Measurements from ENCODE around the gene CEP131. TPM values are rescaled to one million over a fixed set of nuclear protein-coding genes. Genes with fewer than 3 reads are reported as not detected.

Gene CEP131
- total RNA-seq, 1 donor from 2014 or later = 12.2 TPM

DNA sequence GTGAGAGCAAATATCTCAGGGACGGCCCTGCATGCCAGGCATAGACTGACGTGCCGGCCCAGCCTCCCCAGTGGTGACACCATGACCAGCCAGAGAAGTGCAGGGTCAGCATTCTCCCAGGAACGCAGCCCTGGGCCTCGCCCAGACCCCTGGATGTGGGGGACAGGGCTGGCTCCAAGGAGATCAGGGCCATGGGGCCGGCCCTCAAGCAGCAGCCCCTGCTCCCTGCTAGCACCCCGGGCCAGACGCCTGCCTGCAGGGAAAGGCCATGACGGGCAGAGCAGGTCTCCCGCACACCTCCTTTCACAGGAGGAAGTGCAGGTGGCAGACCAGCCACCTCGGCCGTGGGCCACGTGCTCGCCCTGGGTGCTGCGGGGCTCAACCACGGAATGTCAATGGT lies 25.9 kb upstream of the CEP131 start:
- Mint-ChIP-seq H3K4me1 (ENCODE audit: unreplicated experiment) (peaks cover 11% of the 10 kb centered on the region), H3K36me3 (ENCODE audit: unreplicated experiment) (peaks cover 10% of the 10 kb centered on the region), H3K4me3 (ENCODE audit: unreplicated experiment) (no peak overlapping the region), H3K9me3 (ENCODE audit: unreplicated experiment) (no peaks in the 10 kb centered on the region), H3K27me3 (ENCODE audit: unreplicated experiment) (no peaks in the 10 kb centered on the region), H3K27ac (ENCODE audit: unreplicated experiment) (no peak overlapping the region)
- TF ChIP-seq, protein P1, sequence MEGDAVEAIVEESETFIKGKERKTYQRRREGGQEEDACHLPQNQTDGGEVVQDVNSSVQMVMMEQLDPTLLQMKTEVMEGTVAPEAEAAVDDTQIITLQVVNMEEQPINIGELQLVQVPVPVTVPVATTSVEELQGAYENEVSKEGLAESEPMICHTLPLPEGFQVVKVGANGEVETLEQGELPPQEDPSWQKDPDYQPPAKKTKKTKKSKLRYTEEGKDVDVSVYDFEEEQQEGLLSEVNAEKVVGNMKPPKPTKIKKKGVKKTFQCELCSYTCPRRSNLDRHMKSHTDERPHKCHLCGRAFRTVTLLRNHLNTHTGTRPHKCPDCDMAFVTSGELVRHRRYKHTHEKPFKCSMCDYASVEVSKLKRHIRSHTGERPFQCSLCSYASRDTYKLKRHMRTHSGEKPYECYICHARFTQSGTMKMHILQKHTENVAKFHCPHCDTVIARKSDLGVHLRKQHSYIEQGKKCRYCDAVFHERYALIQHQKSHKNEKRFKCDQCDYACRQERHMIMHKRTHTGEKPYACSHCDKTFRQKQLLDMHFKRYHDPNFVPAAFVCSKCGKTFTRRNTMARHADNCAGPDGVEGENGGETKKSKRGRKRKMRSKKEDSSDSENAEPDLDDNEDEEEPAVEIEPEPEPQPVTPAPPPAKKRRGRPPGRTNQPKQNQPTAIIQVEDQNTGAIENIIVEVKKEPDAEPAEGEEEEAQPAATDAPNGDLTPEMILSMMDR (IDR thresholded peaks at IDR 0.05) = no peak
- DNase-seq (ENCODE audit: extremely low spot score, unreplicated experiment) = no peak

DNA sequence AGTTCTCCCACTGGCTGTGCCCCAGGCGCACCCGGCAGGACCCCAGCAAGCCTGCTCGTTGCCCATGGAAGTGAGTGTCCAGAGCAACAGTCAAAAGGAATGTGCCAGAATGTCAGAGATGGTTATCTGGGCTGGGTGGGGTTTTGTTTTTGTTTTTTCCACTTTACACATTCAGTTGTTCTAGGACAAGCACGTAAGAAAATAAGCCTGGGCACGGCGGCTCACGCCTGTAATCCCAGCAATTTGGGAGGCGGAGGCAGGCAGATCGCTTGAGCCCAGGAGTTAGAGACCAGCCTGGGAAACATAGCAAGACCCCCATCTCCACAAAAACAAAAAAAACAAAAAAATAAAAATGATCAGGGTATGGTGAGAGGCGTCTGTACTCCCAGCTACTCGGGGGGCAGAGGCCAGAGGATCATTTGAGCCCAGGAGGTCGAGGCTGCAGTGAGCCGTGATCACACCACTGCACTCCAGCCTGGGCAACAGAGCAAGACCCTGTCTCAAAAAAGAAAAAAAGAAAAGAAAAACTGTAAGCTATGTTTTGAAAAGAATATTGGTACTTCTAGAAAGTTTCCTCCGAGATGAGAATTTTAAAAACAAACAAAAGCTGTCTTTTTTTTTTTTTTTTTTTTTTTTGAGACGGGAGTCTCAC lies 24.7 kb upstream of the CEP131 start:
- Mint-ChIP-seq H3K9me3 (ENCODE audit: unreplicated experiment) (no peaks in the 10 kb centered on the region), H3K36me3 (ENCODE audit: unreplicated experiment) (peaks cover 4% of the 10 kb centered on the region), H3K4me3 (ENCODE audit: unreplicated experiment) (no peak overlapping the region), H3K4me1 (ENCODE audit: unreplicated experiment) (peaks cover 5% of the 10 kb centered on the region), H3K27ac (ENCODE audit: unreplicated experiment) (no peak overlapping the region), H3K27me3 (ENCODE audit: unreplicated experiment) (no peaks in the 10 kb centered on the region)
- DNase-seq (ENCODE audit: extremely low spot score, unreplicated experiment) = no peak
- TF ChIP-seq, protein P1 (IDR thresholded peaks at IDR 0.05) = no peak

DNA sequence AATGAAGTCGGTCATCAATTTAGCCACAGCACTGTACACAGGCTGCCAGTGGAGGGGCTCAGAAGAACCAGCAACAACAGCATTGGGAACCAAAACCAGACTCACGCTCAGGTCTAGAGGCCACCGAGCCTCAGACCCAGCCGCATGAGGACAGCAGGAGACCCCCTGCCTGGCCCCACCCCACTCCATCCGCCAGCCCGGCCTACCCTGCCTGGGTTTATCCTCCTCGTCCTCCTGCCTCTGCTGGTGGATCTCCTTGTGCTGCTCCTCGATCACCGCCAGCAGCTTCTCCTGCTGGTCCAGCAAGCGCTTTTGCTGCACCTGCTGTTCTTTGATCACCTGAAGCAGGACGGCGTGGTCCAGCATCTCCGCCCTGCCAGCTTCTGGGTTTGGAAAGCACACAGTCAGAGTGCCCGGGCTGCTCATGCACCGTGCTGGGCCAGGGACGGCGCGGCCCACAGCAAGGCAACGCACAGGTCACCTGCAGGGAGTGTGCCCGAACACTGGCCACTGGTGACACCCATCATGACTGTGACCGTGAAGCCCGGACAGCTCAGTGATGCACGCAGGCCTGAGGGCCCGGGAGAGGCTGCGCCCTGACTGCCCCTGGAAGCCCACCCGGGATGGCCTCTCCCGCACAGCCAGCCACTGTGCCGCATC lies 24.0 kb upstream of the CEP131 start:
- DNase-seq (ENCODE audit: extremely low spot score, unreplicated experiment) = no peak
- TF ChIP-seq, protein P1 (IDR thresholded peaks at IDR 0.05) = no peak
- peaks cover 5% of the 10 kb centered on the region for H3K4me1 Mint-ChIP-seq (ENCODE audit: unreplicated experiment)
- H3K36me3 Mint-ChIP-seq (ENCODE audit: unreplicated experiment) = peaks cover 2% of the 10 kb centered on the region
- H3K9me3 Mint-ChIP-seq (ENCODE audit: unreplicated experiment) = no peaks in the 10 kb centered on the region
- H3K27ac Mint-ChIP-seq (ENCODE audit: unreplicated experiment) = no peak overlapping the region
- H3K27me3 Mint-ChIP-seq (ENCODE audit: unreplicated experiment) = no peaks in the 10 kb centered on the region
- no peak overlapping the region for H3K4me3 Mint-ChIP-seq (ENCODE audit: unreplicated experiment)

DNA sequence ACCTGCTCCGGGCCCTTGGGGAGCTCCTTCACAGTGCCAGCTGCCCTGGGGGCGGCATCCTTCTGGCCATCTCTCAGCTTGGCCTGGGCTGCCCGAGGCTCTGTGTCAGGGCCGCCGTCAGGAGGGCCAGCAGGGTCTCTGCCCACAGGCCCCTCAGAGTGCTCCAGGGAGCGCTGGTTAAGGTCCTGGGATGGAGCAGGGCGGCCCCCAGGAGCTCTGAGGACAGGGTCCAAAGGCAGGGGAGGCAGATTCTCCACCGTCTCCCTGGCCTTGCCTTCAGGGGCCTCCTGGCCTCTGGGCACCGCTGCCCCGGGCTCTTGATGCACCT lies 23.5 kb upstream of the CEP131 start:
- DNase-seq (ENCODE audit: extremely low spot score, unreplicated experiment) = no peak
- Mint-ChIP-seq H3K9me3 (ENCODE audit: unreplicated experiment) (no peaks in the 10 kb centered on the region), H3K27ac (ENCODE audit: unreplicated experiment) (no peak overlapping the region), H3K4me1 (ENCODE audit: unreplicated experiment) (peaks cover 5% of the 10 kb centered on the region), H3K4me3 (ENCODE audit: unreplicated experiment) (no peak overlapping the region), H3K27me3 (ENCODE audit: unreplicated experiment) (no peaks in the 10 kb centered on the region), H3K36me3 (ENCODE audit: unreplicated experiment) (peaks cover 5% of the 10 kb centered on the region)
- TF ChIP-seq, protein P1 (IDR thresholded peaks at IDR 0.05) = no peak

DNA sequence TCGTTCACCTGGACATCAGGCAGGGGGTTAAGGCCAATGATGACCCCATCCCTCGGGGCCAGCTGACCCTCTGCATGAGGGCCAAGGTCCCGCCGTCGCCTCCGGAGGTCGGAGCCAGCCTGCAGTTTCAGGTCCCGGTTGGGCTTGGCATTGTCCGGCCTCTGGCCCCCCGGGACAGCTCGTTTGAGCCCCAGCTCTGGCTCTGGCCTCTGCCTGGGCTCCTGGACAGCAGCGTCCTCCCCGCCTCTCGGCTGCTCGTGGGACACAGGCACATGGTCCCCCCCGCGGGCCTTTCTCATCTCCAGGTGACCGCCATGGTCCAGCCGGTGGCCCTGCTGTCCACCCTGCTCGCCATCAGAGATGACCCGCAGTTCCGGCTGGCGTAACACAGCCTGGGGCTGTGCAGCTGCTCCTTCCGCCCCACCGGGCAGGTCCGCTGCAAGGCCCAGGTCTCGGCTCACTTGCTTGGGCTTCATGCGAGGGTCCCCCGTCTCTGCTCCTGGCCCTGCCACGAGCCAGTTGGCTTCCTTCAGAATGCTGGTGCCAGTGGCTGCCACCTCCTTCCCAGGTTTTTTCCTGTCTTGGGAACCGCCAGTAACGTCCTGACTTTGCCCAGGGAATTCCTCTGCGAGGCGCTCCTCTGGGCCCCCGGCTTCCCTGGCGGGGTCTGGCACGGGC lies 23.0 kb upstream of the CEP131 start:
- TF ChIP-seq, protein P1 (IDR thresholded peaks at IDR 0.05) = no peak
- peaks cover 6% of the 10 kb centered on the region for H3K4me1 Mint-ChIP-seq (ENCODE audit: unreplicated experiment)
- DNase-seq (ENCODE audit: extremely low spot score, unreplicated experiment) = no peak
- H3K9me3 Mint-ChIP-seq (ENCODE audit: unreplicated experiment) = no peaks in the 10 kb centered on the region
- H3K4me3 Mint-ChIP-seq (ENCODE audit: unreplicated experiment) = no peak overlapping the region
- no peaks in the 10 kb centered on the region for H3K27me3 Mint-ChIP-seq (ENCODE audit: unreplicated experiment)
- H3K27ac Mint-ChIP-seq (ENCODE audit: unreplicated experiment) = no peak overlapping the region
- peaks cover 5% of the 10 kb centered on the region for H3K36me3 Mint-ChIP-seq (ENCODE audit: unreplicated experiment)

All from osteocyte (in vitro differentiated cells).